ENCODE results near the gene DTYMK. TPM values are rescaled to one million over a fixed set of nuclear protein-coding genes. Genes with fewer than 3 reads are reported as not detected.

DTYMK gene
- total and polyA plus RNA-seq, 2 of the 8 experiments (the other 6 are each of a cell fraction or from before 2014, with no cell fraction given), result 58.3 to 69.9 TPM

DNA sequence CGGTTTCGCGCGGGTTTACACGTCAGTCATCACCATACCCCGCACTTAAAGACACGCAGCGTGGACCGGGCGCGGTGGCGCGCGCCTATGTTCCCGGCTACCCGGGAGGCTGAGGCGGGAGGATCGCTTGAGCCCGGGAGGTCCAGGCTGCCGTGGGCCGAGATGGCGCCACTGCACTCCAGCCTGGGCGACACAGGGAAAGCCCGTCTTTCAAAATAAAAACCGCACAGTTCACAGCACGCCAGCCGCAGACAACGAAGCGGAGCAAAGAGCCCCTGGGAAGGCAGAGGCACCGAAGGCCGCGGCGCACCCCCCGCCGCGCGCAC is 328 bp downstream of the DTYMK start:
- Histone ChIP-seq H2BK5ac (ENCODE audit: low read depth, low read length) (no peak overlapping the region; the same call in 1 of the 2 replicates), H3K56ac (replicated peaks; ENCODE audit: insufficient read length, low read depth, low read length) (peak overlapping the region; percentile 37), H3K27ac (ENCODE audit: low read depth, low read length) (peak overlapping the region; percentile 88), H4K5ac (ENCODE audit: insufficient read length, low read depth, low read length) (no peak overlapping the region), H2BK15ac (ENCODE audit: low read length) (no peak overlapping the region), H3K4ac (replicated peaks; ENCODE audit: insufficient read length, low read depth, low read length) (peak overlapping the region; percentile 14), H4K8ac (ENCODE audit: extremely low read depth, insufficient read depth, low read length) (peak overlapping the region; percentile 93), H3K14ac (ENCODE audit: insufficient read length) (no peak overlapping the region), H3K23me2 (ENCODE audit: low read depth, low read length) (peaks cover 4% of the 10 kb centered on the region; the same call in 1 of the 2 replicates), H2AFZ (ENCODE audit: low read length) (peak overlapping the region; percentile 29; the same call in 1 of the 2 replicates), H2BK120ac (replicated peaks; ENCODE audit: low read depth, low read length) (no peak overlapping the region), H3K27me3 (replicated peaks in 1 of 4; ENCODE audit: control insufficient read depth in 3 of 4, extremely low read depth in 1 of 4, insufficient read depth in 3 of 4, low read length in 3 of 4) (no peaks in the 10 kb centered on the region), H3K9ac (replicated peaks in 1 of 4; ENCODE audit: extremely low read depth in 1 of 4, low read depth in 3 of 4, low read length in 3 of 4) (peak overlapping the region; percentile 81 to 95 (median 87)), H3K23ac (ENCODE audit: insufficient read length) (no peak overlapping the region), H2AK5ac (ENCODE audit: low read depth, low read length) (no peak overlapping the region), H4K20me1 (replicated peaks in 1 of 2; ENCODE audit: control insufficient read depth in 1 of 2, insufficient read depth in 2 of 2, low read length in 2 of 2) (peaks cover 0 to 6% of the 10 kb centered on the region in 2 experiments), H3K4me1 (replicated peaks in 1 of 4; ENCODE audit: control insufficient read depth in 3 of 4, insufficient read depth in 4 of 4, low read length in 3 of 4) (peaks cover 0 to 8% (median 0%) of the 10 kb centered on the region in 4 experiments; a peak in 1 of 7 replicates), H3K9me3 (ENCODE audit: insufficient read depth in 2 of 2, low read depth in 1 of 2, low read length in 1 of 2) (no peaks in the 10 kb centered on the region), H4K91ac (replicated peaks; ENCODE audit: insufficient read length, low read length) (peak overlapping the region; percentile 34), H3K79me2 (ENCODE audit: control insufficient read depth in 1 of 2, insufficient read depth in 2 of 2, low read length in 2 of 2) (peaks cover 0 to 23% of the 10 kb centered on the region in 2 experiments; a peak in 2 of 4 replicates), H3K4me2 (ENCODE audit: insufficient read depth in 1 of 2, low read depth in 2 of 2, low read length in 2 of 2) (peak overlapping the region; percentile 59 to 86), H2BK20ac (ENCODE audit: low read length) (no peak overlapping the region), H3K4me3 (ENCODE audit: extremely low read depth in 1 of 4, insufficient read depth in 2 of 4, low read depth in 3 of 4, low read length in 4 of 4) (peak overlapping the region; percentile 84 to 94 (median 91)), H3K79me1 (ENCODE audit: low read depth, low read length) (peaks cover 6% of the 10 kb centered on the region), H3K18ac (ENCODE audit: extremely low read depth, low read length) (peak overlapping the region; percentile 60; the same call in 1 of the 2 replicates), H3K36me3 (ENCODE audit: control insufficient read depth in 2 of 4, insufficient read depth in 4 of 4, low read length in 3 of 4) (peaks cover 8 to 36% (median 16%) of the 10 kb centered on the region in 4 experiments; a peak in 7 of 8 replicates), H2BK12ac (ENCODE audit: low read depth, low read length) (no peak overlapping the region)
- CTCF ChIA-PET (ENCODE audit: partially characterized antibody), result interaction anchor here (1.0 to 3.4 kb wide), 4 partner anchors 10 to 88 kb away, joined by 3 to 11 read pairs (median 8); partner anchors contain the start of gene ING5
- 2% methylated on average over 36 of the region's 37 CpGs; no CpG with 5 or more reads in 1 of the 2 experiments for WGBS, 2 experiments (ENCODE audit: extremely low coverage in 1 of 2, insufficient coverage in 1 of 2, insufficient read length in 1 of 2, insufficient replicate concordance in 2 of 2, low coverage in 1 of 2, low lambda C conversion rate in 2 of 2, missing lambda C conversion rate in 1 of 2)
- DNase-seq (ENCODE audit: low read depth in 1 of 2, low spot score in 2 of 2), result no peak
- TF ChIP-seq, protein P1, sequence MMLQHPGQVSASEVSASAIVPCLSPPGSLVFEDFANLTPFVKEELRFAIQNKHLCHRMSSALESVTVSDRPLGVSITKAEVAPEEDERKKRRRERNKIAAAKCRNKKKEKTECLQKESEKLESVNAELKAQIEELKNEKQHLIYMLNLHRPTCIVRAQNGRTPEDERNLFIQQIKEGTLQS (IDR thresholded peaks at IDR 0.05; ENCODE audit: insufficient read depth, low read depth, low read length), result no peak
- TF ChIP-seq SIN3A (conservative IDR thresholded peaks at IDR 0.05 in 1 of 2, IDR thresholded peaks at IDR 0.05 in 1 of 2; ENCODE audit: low read depth in 1 of 2, low read length in 2 of 2) (no peak), TCF12 (IDR thresholded peaks at IDR 0.05; ENCODE audit: low read depth, low read length) (no peak), SP2 (IDR thresholded peaks at IDR 0.05; ENCODE audit: low read length) (no peak), PHF8 (conservative IDR thresholded peaks at IDR 0.05; ENCODE audit: low read depth, low read length) (no peak), CHD1 (IDR thresholded peaks at IDR 0.05; ENCODE audit: low read depth, low read length) (no peak), EP300 (IDR thresholded peaks at IDR 0.05; ENCODE audit: borderline replicate concordance in 1 of 2, low read depth in 2 of 2, low read length in 2 of 2) (no peak), FOSL1 (IDR thresholded peaks at IDR 0.05; ENCODE audit: insufficient read depth, low read depth, low read length) (no peak), SIX5 (IDR thresholded peaks at IDR 0.05; ENCODE audit: low read depth, low read length) (no peak), SUZ12 (IDR thresholded peaks at IDR 0.05; ENCODE audit: low read length) (no peak), EZH2 (IDR thresholded peaks at IDR 0.05; ENCODE audit: low read depth, low read length, severe bottlenecking) (no peak)
- FAIRE-seq, result no peak
- POLR2A ChIA-PET (ENCODE audit: partially characterized antibody), result interaction anchor here (0.5 to 20.2 kb wide), 12 partner anchors 10 to 194 kb away, joined by 3 to 265 read pairs (median 4); partner anchors contain the start of genes ATG4B, ING5 and THAP4
